ENCODE results near the gene FAM120AOS.
A peak's percentile ranks its signal among the peaks of the same experiment; 100 is the strongest.

FAM120AOS gene

GRCh38 chr9:93475108-93475507 is 21.7 kb upstream of the FAM120AOS start:
- no peak for TF ChIP-seq CTCF (conservative IDR thresholded peaks at IDR 0.05)
- TF ChIP-seq ZFX (IDR thresholded peaks at IDR 0.05), result no peak
- H3K27ac ChIP-seq, result no peak overlapping the region

GRCh38 chr9:93473411-93473810 is 20.0 kb upstream of the FAM120AOS start:
- no peak overlapping the region for H3K27ac ChIP-seq
- TF ChIP-seq ZFX (IDR thresholded peaks at IDR 0.05) (no peak), CTCF (conservative IDR thresholded peaks at IDR 0.05) (no peak)

GRCh38 chr9:93471124-93471523 is 17.7 kb upstream of the FAM120AOS start:
- no peak overlapping the region for H3K27ac ChIP-seq
- TF ChIP-seq CTCF (conservative IDR thresholded peaks at IDR 0.05), result no peak
- no peak for TF ChIP-seq ZFX (IDR thresholded peaks at IDR 0.05)

- TF ChIP-seq CTCF (conservative IDR thresholded peaks at IDR 0.05) (no peak), ZFX (IDR thresholded peaks at IDR 0.05) (no peak)
- no peak overlapping the region for H3K27ac ChIP-seq
Measured at GRCh38 chr9:93470391-93470790, 17.0 kb upstream of the FAM120AOS start.

- TF ChIP-seq CTCF (conservative IDR thresholded peaks at IDR 0.05), result no peak
- H3K27ac ChIP-seq, result peak overlapping the region; percentile 43
Measured at GRCh38 chr9:93468763-93469456, 15.5 kb upstream of the FAM120AOS start.

- no peak for TF ChIP-seq ZFX (IDR thresholded peaks at IDR 0.05)
- no peak for TF ChIP-seq CTCF (conservative IDR thresholded peaks at IDR 0.05)
- H3K27ac ChIP-seq, result no peak overlapping the region
Measured at GRCh38 chr9:93467462-93467861, 14.1 kb upstream of the FAM120AOS start.

GRCh38 chr9:93467062-93467416 is 13.7 kb upstream of the FAM120AOS start:
- no peak overlapping the region; the same call in 1 of the 2 replicates for H3K27ac ChIP-seq

More at GRCh38 chr9:93467062-93467416, 13.7 kb upstream of the FAM120AOS start:
- TF ChIP-seq ZFX (IDR thresholded peaks at IDR 0.05) (no peak), CTCF (conservative IDR thresholded peaks at IDR 0.05) (no peak)

Measured in C4-2B (cell line).